Loucy (cell line): ENCODE data around the gene DOK6.

Experiments used
- H2AFZ ChIP-seq: fragments of 200-600 bp; sonication (generic); 2 replicates; pipeline ENCODE4 v1.6.0; 2016; ENCODE audit warnings: antibody characterized with exemption, mild to moderate bottlenecking, low read length, moderate library complexity
- H3F3A ChIP-seq: fragments of 200-600 bp; 2 replicates; pipeline ENCODE4 v1.6.0; 2016; ENCODE audit warnings: antibody characterized with exemption, low read depth, mild to moderate bottlenecking
- H3K27me3 ChIP-seq: fragments of 200-600 bp; sonication (generic); 2 replicates; pipeline ENCODE4 v1.6.1; 2014; ENCODE audit warnings: low read length, mild to moderate bottlenecking; ENCODE audit not compliant: insufficient read depth, poor library complexity, severe bottlenecking
- H3K36me3 ChIP-seq: fragments of 200-600 bp; sonication (generic); 2 replicates; pipeline ENCODE4 v1.6.1; 2016; ENCODE audit warnings: low read length; ENCODE audit not compliant: insufficient read depth
- H3K4me1 ChIP-seq: fragments of 200-600 bp; sonication (generic); 2 replicates; pipeline ENCODE4 v1.5.1; 2014; ENCODE audit warnings: low read length, mild to moderate bottlenecking; ENCODE audit not compliant: insufficient read depth, poor library complexity, severe bottlenecking
- H3K4me2 ChIP-seq: fragments of 200-600 bp; sonication (generic); 2 replicates; pipeline ENCODE4 v1.6.0; 2014; ENCODE audit warnings: antibody characterized with exemption, low read length, low read depth, mild to moderate bottlenecking; ENCODE audit not compliant: poor library complexity, severe bottlenecking
- H3K4me3 ChIP-seq: fragments of 200-600 bp; sonication (generic); 2 replicates; pipeline ENCODE4 v1.5.1; 2014; ENCODE audit warnings: low read length, mild to moderate bottlenecking, mixed read lengths; ENCODE audit not compliant: poor library complexity, severe bottlenecking
- H3K79me2 ChIP-seq: fragments of 200-600 bp; sonication (generic); 2 replicates; pipeline ENCODE4 v1.6.1; 2014; ENCODE audit warnings: low read length; ENCODE audit not compliant: insufficient read depth
- H3K9ac ChIP-seq: fragments of 200-600 bp; sonication (generic); 2 replicates; pipeline ENCODE4 v1.6.0; 2014; ENCODE audit warnings: mild to moderate bottlenecking, low read depth, low read length, moderate library complexity; ENCODE audit not compliant: poor library complexity, severe bottlenecking
- H3K9me2 ChIP-seq: fragments of 200-600 bp; sonication (generic); replicated peaks from 2 replicates; pipeline ENCODE4 v1.6.1; 2016; ENCODE audit warnings: low read depth, low read length, mixed read lengths
- H3K9me3 ChIP-seq: fragments of 200-600 bp; sonication (generic); 2 replicates; pipeline ENCODE4 v1.6.1; 2014; ENCODE audit warnings: mild to moderate bottlenecking, antibody characterized with exemption, low read length, low read depth; ENCODE audit not compliant: insufficient read depth
- H4K20me1 ChIP-seq: fragments of 200-600 bp; sonication (generic); 2 replicates; pipeline ENCODE4 v1.6.0; 2014; ENCODE audit warnings: antibody characterized with exemption, low read length, mild to moderate bottlenecking; ENCODE audit not compliant: insufficient read depth, poor library complexity, severe bottlenecking
- EZH2phosphoT487 ChIP-seq: fragments of 200-600 bp; IDR thresholded peaks from 2 replicates; pipeline ENCODE4 v1.6.1; 2018; ENCODE audit warnings: antibody characterized with exemption, mild to moderate bottlenecking, moderate library complexity, borderline replicate concordance
- TF ChIP-seq, protein P1 (sequence below): fragments of 200-600 bp; sonication (generic); conservative IDR thresholded peaks from 2 replicates; pipeline ENCODE4 v1.5.1; 2014; ENCODE audit warnings: mild to moderate bottlenecking, antibody characterized with exemption, low read length

DOK6 gene

GRCh38 chr18:69840001-69840400 lies 439.3 kb downstream of the DOK6 start:
- H3K27me3 ChIP-seq: no peaks in the 10 kb centered on the region
- H4K20me1 ChIP-seq: no peaks in the 10 kb centered on the region
- TF ChIP-seq, protein P1, sequence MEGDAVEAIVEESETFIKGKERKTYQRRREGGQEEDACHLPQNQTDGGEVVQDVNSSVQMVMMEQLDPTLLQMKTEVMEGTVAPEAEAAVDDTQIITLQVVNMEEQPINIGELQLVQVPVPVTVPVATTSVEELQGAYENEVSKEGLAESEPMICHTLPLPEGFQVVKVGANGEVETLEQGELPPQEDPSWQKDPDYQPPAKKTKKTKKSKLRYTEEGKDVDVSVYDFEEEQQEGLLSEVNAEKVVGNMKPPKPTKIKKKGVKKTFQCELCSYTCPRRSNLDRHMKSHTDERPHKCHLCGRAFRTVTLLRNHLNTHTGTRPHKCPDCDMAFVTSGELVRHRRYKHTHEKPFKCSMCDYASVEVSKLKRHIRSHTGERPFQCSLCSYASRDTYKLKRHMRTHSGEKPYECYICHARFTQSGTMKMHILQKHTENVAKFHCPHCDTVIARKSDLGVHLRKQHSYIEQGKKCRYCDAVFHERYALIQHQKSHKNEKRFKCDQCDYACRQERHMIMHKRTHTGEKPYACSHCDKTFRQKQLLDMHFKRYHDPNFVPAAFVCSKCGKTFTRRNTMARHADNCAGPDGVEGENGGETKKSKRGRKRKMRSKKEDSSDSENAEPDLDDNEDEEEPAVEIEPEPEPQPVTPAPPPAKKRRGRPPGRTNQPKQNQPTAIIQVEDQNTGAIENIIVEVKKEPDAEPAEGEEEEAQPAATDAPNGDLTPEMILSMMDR: no peak
- TF ChIP-seq EZH2phosphoT487: no peak
- H3K9me3 ChIP-seq: no peaks in the 10 kb centered on the region
- H3K4me3 ChIP-seq: no peak overlapping the region
- no peak overlapping the region for H2AFZ ChIP-seq
- no peaks in the 10 kb centered on the region for H3K36me3 ChIP-seq
- no peaks in the 10 kb centered on the region for H3K79me2 ChIP-seq
- H3F3A ChIP-seq: no peaks in the 10 kb centered on the region
- H3K9ac ChIP-seq: no peak overlapping the region
- no peak overlapping the region for H3K4me2 ChIP-seq
- H3K9me2 ChIP-seq: no peaks in the 10 kb centered on the region
- H3K4me1 ChIP-seq: peaks cover 7% of the 10 kb centered on the region

DNA sequence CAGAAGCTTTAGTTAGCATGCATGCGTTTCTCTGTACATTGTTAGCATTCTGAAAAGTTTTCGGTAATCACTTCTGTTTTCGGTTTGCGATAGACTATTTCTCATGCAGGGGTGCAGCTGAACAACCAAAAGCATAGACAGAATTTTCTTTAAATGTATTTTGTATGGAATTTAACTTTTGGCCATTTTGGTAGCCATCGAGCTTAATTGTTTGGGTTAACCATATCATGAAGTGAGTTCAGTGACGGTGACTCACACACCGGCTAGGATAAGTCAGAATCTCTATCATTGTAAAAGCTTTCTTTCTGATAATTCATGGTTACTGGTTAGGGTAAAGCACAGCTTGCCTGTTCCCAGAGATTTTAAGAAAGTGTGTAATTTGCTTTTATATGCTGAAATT lies 439.8 kb downstream of the DOK6 start:
- no peaks in the 10 kb centered on the region for H3F3A ChIP-seq
- H3K4me3 ChIP-seq: no peak overlapping the region
- H3K4me1 ChIP-seq: peaks cover 7% of the 10 kb centered on the region
- no peaks in the 10 kb centered on the region for H3K27me3 ChIP-seq
- H4K20me1 ChIP-seq: no peaks in the 10 kb centered on the region
- H3K9me2 ChIP-seq: no peaks in the 10 kb centered on the region
- H2AFZ ChIP-seq: no peak overlapping the region
- H3K36me3 ChIP-seq: no peaks in the 10 kb centered on the region
- no peak for TF ChIP-seq EZH2phosphoT487
- TF ChIP-seq, protein P1: no peak
- no peaks in the 10 kb centered on the region for H3K79me2 ChIP-seq
- no peaks in the 10 kb centered on the region for H3K9me3 ChIP-seq
- H3K4me2 ChIP-seq: no peak overlapping the region
- H3K9ac ChIP-seq: no peak overlapping the region

GRCh38 chr18:69841117-69841516 lies 440.4 kb downstream of the DOK6 start:
- H3K9ac ChIP-seq: no peak overlapping the region
- H4K20me1 ChIP-seq: no peaks in the 10 kb centered on the region

More at GRCh38 chr18:69841117-69841516, 440.4 kb downstream of the DOK6 start:
- Histone ChIP-seq H3F3A (no peaks in the 10 kb centered on the region), H3K9me3 (no peaks in the 10 kb centered on the region), H3K36me3 (no peaks in the 10 kb centered on the region), H3K79me2 (no peaks in the 10 kb centered on the region), H2AFZ (no peak overlapping the region), H3K4me1 (peaks cover 7% of the 10 kb centered on the region), H3K27me3 (no peaks in the 10 kb centered on the region), H3K9me2 (no peaks in the 10 kb centered on the region), H3K4me2 (no peak overlapping the region), H3K4me3 (no peak overlapping the region)
- TF ChIP-seq, protein P1: no peak
- TF ChIP-seq EZH2phosphoT487: no peak
